Measurements from ENCODE around the gene SH3TC1. TPM values are rescaled to one million over a fixed set of nuclear protein-coding genes. Genes with fewer than 3 reads are reported as not detected.

SH3TC1 gene
- total RNA-seq, 1 donor from 2014 or later: 23.2 TPM

- DNase-seq (ENCODE audit: low spot score in 2 of 2, unreplicated experiment in 2 of 2): no peak
- peaks cover 72% of the 10 kb centered on the region for H3K27me3 Mint-ChIP-seq (ENCODE audit: low read depth)
- no peak for TF ChIP-seq CTCF (IDR thresholded peaks at IDR 0.05; ENCODE audit: unreplicated experiment)
- no peak overlapping the region for H3K27ac Mint-ChIP-seq
- no peaks in the 10 kb centered on the region for H3K36me3 Mint-ChIP-seq
- peaks cover 9% of the 10 kb centered on the region for H3K4me1 Mint-ChIP-seq
- H3K4me3 Mint-ChIP-seq: peak overlapping the region; percentile 97
- H3K9me3 Mint-ChIP-seq: no peaks in the 10 kb centered on the region
These were observed 38.5 kb upstream of the SH3TC1 start for GRCh38 chr4:8160572-8160971.

GRCh38 chr4:8162625-8163024 lies 36.5 kb upstream of the SH3TC1 start:
- H3K27ac Mint-ChIP-seq: no peak overlapping the region
- TF ChIP-seq CTCF (IDR thresholded peaks at IDR 0.05; ENCODE audit: unreplicated experiment): no peak
- H3K36me3 Mint-ChIP-seq: no peaks in the 10 kb centered on the region
- peaks cover 9% of the 10 kb centered on the region for H3K4me1 Mint-ChIP-seq
- H3K27me3 Mint-ChIP-seq (ENCODE audit: low read depth): peaks cover 52% of the 10 kb centered on the region
- H3K4me3 Mint-ChIP-seq: no peak overlapping the region
- DNase-seq (ENCODE audit: low spot score in 2 of 2, unreplicated experiment in 2 of 2): no peak
- H3K9me3 Mint-ChIP-seq: no peaks in the 10 kb centered on the region

- H3K27ac Mint-ChIP-seq: no peak overlapping the region
- H3K9me3 Mint-ChIP-seq: no peaks in the 10 kb centered on the region
- H3K36me3 Mint-ChIP-seq: no peaks in the 10 kb centered on the region
- no peak overlapping the region for H3K4me3 Mint-ChIP-seq
- H3K27me3 Mint-ChIP-seq (ENCODE audit: low read depth): peaks cover 50% of the 10 kb centered on the region
- TF ChIP-seq CTCF (IDR thresholded peaks at IDR 0.05; ENCODE audit: unreplicated experiment): no peak
- H3K4me1 Mint-ChIP-seq: peaks cover 9% of the 10 kb centered on the region
- no peak for DNase-seq (ENCODE audit: low spot score in 2 of 2, unreplicated experiment in 2 of 2)
These were observed 36.1 kb upstream of the SH3TC1 start for GRCh38 chr4:8163026-8163425.

- Mint-ChIP-seq H3K27ac (no peak overlapping the region), H3K27me3 (ENCODE audit: low read depth) (peaks cover 50% of the 10 kb centered on the region), H3K9me3 (no peaks in the 10 kb centered on the region), H3K36me3 (no peaks in the 10 kb centered on the region), H3K4me1 (peaks cover 9% of the 10 kb centered on the region), H3K4me3 (no peak overlapping the region)
- no peak for DNase-seq (ENCODE audit: low spot score in 2 of 2, unreplicated experiment in 2 of 2)
- TF ChIP-seq CTCF (IDR thresholded peaks at IDR 0.05; ENCODE audit: unreplicated experiment): no peak
These were observed 35.5 kb upstream of the SH3TC1 start for GRCh38 chr4:8163436-8164193.

- no peak for TF ChIP-seq CTCF (IDR thresholded peaks at IDR 0.05; ENCODE audit: unreplicated experiment)
- no peak overlapping the region for H3K27ac Mint-ChIP-seq
- H3K36me3 Mint-ChIP-seq: no peaks in the 10 kb centered on the region
- H3K4me1 Mint-ChIP-seq: peaks cover 7% of the 10 kb centered on the region
- H3K4me3 Mint-ChIP-seq: no peak overlapping the region
- H3K27me3 Mint-ChIP-seq (ENCODE audit: low read depth): peaks cover 46% of the 10 kb centered on the region
- H3K9me3 Mint-ChIP-seq: no peaks in the 10 kb centered on the region
- no peak for DNase-seq (ENCODE audit: low spot score in 2 of 2, unreplicated experiment in 2 of 2)
These were observed 34.9 kb upstream of the SH3TC1 start for GRCh38 chr4:8164194-8164565.
